Activated CD8-positive, alpha-beta memory T cell treated with anti-CD3 and anti-CD28 coated beads for 24 hours (primary cell): Measurements from ENCODE around the gene QKI.

Source experiments
- DNase-seq: peaks from one replicate; pipeline ENCODE4 v3.0.0-alpha.2; 2020

QKI gene

DNA sequence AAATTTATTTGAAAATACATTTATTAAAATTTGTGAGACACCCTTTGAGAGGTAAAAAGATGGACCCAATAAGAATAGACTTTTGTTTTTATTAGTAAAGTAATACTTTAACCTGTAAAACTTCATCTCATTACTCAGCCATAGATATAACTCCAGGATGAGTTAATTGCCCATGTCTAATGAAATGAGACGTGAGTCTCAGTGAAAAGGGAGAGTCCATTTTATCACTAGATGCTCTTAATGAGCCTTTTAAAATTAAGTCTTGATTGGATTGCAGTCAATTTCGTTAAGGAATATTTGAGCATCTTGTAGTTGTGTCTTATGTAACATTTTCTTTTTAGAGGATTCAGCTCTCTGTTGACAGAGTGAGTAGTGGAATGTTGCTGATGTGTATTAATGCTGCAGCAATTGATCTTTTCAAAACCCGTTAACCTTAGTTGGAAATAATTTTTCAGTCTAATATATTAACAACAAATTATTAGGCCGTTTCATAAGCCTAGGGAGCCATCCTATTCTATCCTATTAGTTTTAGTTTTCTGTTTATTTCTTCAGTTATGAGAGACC is 77.3 kb downstream of the QKI start:
- DNase-seq, result no peak

DNA sequence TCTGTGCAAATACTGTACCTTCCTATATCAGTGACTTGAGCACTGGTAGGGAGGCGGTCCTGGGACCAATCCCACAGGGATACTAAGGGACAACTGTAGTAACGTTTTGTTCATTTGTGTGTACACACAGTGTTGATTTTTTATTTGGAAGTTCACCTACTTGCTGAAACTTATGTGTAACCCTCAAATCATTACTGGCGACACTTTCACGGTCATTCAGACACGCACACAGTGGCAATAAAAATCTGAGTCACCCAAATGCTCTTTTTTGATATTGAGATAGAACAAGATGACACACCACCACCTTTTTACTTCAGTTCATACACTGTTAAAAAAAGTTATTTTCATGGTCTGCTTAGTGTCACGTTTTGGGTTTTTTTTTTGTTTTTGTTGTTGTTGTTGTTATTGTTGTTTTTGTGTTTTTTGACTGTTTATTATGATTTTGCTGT is 79.8 kb downstream of the QKI start:
- no peak for DNase-seq

DNA sequence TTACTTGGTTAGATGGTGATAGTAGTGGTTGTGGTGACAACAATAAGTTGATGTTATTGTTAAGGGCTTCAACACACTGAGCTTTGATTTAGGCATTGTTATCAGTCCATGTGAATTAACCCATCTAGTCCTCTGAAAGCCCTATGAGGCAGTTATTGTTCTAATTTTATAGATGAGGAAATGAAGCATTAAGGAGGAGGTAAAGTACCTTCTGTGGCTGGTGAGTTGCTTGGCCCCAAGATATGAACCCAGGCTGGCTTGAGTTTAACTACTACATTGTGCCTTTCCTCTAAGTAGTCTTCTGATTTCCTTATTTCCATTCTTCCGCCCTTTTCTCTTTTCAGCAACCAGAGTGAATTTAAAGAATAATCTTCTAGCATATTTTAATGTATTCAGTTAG is 81.7 kb downstream of the QKI start:
- DNase-seq, result no peak

DNA sequence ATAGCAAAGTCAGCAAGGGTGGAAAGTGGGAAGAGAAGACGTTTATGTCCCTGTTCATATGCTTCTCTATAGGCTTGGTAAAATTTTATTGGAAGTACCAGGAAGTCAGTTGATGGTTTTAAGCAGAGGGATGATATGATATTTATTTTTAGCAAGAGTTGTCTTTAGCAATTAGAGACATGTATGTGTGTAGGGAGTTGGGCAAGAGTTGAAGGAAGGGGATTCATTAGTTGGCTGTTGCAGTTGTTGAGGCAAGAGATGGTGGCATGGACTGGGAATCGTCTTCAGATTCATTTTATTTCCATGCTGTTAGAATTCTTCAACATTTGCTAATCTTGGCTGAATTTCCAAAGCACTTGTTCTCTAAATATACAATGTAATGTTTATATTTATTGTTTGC is 85.6 kb downstream of the QKI start:
- no peak for DNase-seq

DNA sequence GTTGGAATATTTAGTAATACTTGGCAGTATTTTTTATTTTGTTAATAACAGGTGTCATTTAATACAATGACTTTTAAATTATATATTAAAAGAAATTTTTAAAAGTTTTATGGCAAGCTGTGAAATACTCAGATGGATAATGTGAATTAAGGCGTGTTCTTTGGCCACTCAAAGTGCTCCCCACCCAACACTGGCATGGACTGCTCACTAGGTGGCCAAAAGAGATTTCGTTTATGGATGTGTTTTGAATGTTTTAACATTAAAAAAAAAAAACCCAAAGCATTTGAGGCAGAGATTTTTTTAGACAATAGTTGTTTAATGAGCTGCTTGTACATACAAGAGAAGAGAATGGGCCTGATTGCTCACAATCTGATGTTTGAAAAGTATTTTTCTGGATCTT is 86.5 kb downstream of the QKI start:
- DNase-seq, result no peak

DNA sequence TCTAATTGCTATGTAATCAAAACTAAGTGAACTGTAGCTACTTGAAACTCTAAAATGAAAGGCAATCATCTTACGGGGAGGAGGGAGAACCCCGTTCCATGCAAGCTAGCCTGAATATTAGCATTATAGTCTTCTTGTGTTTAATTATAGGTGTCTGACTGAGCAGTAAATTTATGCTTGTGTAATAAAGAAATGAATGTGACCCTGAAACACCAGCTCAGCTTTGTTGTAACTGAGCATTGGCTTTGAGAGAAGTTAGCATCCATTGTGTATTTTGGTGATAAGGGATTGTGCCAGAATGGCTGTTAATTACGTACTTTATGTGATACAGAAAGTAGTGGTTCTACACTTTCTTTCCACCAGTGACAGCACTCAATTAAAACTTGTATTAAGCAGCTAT is 86.9 kb downstream of the QKI start:
- DNase-seq, result no peak

DNA sequence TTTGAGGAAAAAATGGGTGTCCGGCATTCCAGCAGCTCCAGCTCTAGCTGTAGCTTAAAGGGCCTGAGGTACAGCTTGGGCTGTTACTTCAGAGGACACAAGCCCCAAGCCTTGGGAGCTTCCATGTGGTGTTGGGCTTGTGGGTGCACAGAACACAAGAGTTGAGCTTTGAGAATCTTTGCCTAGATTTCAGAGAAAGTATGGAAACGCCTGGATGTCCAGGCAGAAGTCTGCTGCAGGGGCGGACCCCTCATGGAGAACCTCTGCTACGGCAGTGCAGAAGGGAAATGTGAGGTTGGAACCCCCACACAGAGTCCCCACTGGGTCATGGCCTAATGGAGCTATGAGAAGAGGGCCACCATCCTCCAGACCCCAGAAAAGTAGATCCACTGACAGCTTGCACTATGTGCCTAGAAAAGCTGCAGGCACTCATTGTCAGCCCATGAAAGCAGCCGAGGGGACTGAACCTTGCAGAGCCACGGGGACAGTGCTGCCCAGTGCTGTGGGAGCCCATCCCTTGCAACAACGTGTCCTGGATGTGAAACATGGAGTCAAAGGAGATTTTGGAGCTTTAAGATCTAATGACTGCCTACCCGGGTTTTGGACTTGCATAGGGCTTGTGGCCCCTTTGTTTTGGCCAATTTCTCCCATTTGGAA is 90.6 kb downstream of the QKI start:
- DNase-seq, result no peak

DNA sequence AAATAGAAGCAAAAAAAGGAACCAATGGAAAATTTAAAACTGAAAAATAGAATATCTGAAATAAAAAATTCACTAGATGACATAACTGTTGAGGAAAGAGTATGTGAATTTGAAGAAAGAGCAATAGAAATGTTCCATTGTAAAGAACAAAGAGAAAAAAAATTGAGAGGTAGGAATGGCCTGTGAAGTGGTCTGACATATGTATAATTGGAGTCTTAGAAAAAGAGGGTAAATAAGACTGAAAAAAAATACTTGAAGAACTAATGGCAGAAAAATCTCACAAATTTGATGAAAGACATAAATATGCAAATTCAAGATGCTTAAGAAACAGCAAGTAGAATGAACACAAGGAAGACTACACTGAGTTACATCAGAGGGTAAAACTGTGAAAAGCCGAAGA is 93.4 kb downstream of the QKI start:
- no peak for DNase-seq

DNA sequence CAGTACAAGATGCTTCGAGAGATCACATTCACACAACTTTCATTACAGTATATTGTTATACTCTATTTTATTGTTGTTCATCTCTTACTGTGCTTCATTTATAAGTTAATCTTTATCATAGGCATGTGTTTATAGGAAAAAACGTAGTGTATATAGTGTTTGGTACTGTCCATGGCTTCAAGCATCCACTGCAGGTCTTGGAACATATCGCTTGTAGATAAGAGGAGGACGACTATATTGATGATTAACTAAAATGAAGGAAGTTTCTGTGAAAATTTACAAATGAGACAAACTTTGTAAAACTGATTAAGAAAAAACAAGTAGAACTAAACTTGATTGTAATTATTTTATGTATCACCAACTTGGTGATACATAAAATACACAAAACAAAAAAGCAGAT is 98.5 kb downstream of the QKI start:
- DNase-seq, result no peak

DNA sequence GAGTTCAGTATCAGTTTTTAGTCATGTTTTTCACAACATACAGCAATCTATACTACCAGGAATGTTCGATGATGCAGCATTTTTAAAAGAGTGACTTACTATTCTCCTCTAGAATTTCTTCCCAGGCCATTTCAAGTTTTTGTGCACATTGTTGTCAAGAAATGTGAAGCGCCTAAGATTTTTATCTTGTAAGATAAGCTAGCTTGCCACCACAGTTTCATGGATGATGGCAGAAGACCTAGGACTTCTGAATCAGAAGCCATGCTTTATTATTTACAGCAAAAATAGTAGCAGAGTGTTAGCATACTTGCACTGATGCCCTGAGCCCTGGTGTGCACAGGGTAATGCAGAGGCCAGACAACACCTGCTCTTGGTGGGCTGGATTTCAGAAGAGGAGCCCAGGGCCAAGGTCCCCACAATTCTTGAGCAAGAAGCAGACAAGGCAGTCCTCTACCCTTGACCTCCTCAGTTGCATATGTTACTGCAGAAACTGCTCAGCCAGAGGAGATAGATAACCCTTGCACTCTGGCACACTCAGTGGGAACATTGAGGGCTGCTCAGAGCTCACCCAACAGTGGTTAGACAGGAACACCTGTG is 99.2 kb downstream of the QKI start:
- DNase-seq, result no peak

DNA sequence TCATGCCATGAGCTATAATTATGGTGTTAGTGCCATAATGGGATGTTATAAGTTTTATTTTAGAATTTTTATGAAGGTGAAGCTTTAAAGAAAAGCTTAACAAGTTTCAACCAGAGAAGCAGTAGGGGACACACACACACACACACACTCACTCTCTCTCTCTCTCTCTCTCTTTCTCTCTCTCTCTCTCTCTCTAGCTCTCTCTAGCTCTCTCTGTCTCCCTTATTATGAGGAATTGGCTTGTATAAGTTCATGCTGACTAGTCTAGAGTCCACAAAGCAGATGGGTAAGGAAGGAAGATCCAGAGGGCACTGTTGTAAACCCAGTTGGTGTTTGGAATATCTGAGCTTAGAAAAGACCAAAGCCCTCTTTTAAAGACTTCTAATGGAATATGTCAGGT is 102.4 kb downstream of the QKI start:
- DNase-seq, result no peak

DNA sequence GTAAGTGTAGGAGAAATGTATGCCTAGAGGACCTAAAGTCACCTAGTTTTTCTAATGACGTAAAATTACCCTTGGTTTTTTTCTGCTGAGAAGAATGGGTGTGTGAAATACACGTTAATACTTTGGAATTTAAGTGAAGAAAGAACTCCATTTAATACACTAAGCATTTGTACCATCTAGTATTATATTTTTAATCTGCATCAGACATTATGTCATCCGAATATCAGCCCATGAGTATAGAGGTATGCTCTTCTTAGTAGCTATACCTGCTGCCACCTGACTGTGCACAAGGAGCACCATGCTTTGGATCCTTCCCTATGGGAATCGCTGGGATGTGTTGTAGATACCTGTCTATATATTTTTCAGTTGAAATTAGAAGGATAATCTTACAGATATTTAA is 106.4 kb downstream of the QKI start:
- no peak for DNase-seq

DNA sequence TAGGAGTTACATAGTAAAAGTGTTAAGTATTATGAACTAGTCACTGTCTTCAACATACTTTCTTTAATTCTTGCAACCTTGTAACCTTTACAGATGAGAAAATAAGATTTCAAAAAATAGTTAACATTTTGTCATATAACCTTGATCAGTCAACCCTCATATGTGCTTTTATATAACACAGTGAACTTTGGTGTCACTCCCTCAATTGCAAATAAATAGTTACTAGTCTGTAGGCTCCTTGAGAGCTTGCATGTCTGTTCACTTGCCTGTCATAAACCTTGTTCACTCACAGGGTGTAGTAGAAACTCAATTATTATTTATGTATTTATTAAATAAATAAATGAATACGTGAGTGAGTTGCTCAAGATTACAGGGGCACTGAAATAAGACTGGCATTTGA is 107.5 kb downstream of the QKI start:
- DNase-seq, result no peak

DNA sequence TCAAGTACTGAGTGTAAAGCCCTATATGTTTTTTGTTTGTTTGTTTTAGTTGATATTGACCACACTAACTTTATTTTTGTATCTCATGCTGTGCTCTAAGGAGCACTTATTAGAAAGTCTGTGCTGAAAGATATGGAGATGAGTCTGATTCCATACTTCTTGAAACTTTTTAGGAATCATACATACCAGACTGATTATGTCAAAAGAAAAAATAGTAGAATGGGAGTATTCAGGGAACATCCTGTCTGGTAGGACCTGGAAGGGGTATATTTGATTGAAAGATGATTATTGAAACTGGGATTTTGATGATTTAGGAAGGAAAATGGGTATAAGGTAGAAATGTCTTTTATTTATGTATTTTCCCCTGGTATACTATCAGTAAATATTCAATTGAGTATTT is 111.4 kb downstream of the QKI start:
- DNase-seq, result no peak

DNA sequence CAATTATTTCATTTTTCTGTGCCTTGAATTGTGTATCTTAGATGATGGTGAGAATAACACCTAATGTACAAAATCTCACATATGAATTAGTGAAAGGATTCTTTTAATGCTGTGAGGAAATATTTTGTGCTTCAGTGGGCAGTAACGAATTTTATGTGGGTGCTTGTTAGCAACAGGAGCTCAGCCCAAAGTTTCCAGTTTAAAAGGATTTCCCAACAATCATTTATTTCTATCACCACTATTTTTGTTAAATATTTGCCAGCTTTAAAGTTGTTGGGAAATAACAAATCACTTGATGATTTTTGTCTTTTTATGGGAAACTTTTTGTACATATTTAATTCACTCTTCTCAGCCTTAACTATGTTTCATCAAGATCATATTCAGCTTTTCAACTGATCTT is 111.8 kb downstream of the QKI start:
- no peak for DNase-seq

DNA sequence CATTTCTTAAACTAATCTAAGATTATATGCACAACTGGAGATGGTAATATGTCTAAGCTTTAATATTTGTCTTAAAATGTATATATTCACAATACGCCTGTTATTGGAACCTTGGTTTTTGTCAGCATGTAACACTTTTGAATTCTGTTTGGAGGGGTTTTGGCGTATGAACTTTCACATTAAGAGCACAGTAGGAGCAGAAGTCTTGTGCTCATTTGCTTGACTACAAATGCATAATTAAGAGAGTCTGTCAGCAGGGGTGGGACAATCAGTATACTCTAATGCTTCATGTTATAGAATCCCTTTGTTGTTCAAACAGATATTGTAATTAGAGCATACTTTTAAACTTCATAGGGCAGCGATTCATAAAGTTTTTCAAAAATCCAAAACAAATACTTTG is 112.8 kb downstream of the QKI start:
- no peak for DNase-seq

DNA sequence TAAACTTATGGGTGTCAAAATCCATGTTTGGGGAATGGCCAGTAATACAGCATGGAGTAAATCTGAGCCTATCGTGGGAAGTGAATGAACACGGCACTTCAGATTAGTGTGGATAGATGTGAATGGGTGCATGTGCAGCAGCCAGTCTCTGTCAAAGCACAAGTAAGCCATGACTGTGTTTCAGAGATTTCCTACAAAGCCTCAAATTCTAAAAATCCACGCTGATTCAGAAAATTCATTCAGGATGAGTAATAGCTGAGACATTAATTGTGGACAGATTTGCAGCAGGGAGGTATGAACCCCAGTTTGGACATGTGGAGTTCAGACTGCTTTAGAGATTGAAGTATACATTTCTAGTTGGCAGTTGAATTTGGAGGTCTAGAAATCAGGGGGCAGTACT is 115.1 kb downstream of the QKI start:
- DNase-seq, result no peak

DNA sequence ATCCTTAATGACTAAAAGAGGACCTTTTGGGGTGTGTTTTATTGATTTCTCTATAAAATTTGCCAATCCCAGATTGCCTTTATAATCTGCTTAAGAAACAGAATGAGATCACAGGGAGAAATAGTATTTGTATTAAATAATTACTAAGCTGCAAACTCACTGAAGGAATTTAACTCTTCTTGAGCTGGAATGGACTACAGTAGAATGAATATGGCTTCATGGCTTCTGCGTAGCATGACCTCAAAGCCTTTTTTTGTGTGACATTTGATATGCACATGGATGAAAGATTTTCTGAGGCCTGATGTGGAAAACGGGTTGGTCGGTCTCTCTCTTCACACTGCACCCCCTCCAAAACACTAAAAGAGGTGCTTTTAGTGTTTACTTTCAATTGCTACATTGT is 115.9 kb downstream of the QKI start:
- DNase-seq, result no peak

DNA sequence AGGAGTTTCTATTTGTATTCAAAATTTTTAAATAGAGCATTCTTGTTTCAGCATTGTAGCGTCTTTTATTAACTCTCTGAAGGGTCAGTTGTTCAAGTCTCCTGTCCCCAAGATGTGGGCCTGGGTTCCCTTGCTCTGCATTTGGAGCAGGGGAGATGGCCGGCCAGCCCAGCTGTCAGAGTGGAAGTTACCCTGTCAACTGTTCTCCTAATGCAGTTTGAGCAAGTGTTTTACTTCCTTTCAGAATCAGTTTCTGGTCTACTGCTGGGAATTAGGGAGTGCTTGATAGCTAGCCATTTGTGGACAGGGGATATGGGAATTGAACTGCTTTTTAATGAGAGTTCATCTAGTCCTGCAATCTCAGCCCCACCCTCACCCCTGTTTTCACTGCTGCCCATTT is 116.6 kb downstream of the QKI start:
- DNase-seq, result no peak

DNA sequence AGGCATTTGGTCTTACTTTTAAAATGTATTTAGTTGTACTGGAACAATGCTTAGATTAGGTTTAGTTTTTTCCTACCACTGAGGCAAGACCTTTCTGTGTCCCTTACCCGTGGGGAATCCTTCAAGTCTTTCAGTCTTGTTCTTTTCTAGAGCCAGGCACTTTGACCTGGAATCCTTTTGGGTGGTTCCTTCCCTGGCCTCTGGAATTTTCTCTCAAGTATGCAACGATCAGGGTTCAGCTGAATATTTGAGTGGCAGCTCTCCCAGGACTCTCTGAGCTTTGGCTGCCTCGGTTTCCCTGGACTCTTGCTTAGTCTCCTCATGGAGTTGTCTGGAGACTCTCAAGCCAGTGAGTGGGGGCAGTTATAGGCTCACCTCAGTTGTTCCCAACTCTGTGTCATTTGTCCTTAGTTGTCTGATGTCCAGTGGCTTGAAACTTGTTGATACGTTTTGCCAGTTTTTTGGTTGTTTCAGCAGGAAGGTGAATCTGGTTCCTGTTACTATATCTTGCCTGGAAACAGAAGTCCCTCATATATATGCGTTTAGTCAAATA is 118.1 kb downstream of the QKI start:
- no peak for DNase-seq

DNA sequence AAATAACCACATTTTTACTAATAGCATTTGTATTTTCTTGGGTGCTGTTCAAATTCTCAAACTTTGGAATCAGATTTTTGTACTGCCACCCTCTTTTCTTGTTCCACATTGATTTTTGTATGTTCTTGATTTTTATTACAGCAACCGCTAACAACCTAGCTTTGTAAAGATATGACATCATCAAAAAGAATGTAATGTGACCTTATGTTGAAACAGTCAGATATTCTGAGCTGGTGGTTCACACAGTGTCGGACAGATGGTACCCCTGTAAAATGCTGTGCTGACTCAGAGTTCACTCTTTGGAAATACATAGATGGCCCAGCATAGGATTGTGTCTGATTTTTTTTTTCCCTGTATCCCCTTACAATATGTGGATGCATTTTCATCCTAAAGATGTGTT is 118.9 kb downstream of the QKI start:
- no peak for DNase-seq

DNA sequence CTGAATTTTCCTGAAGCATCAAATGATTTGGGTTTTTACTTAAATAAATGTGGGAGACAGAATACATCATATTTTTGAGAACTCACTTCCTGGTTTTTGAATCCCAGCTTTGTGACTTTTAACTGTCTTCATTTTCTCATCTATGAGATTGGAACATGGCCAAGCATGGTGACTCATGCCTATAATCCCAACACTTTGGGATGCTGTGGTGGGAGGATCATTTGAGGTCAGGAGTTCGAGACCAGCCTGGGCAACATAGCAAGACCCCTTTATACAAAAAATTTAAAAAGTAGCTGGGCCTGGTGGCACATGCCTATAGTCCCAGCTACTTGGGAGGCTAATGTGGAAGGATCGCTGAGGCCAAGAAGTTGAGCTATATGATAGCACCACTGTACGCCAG is 122.3 kb downstream of the QKI start:
- no peak for DNase-seq

DNA sequence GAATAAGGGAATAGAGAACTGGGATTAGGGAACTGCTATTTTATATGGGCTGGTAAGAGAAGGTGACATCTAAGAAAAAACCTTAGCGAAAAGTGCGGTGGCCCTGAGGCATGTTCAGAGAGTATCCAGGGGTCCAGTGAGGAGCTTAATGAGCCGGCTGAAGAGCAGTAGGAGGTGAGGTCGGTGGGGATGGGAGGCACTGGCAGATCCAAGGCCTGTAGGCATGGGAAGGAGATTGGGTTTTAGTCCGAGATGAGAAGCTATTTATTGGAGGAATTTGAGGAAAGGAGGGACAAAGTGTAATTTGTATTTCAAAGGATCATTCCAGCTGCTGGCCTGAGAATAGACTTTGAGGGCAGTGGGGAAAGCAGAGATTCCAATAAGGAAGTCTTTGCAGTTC is 123.8 kb downstream of the QKI start:
- DNase-seq, result no peak

DNA sequence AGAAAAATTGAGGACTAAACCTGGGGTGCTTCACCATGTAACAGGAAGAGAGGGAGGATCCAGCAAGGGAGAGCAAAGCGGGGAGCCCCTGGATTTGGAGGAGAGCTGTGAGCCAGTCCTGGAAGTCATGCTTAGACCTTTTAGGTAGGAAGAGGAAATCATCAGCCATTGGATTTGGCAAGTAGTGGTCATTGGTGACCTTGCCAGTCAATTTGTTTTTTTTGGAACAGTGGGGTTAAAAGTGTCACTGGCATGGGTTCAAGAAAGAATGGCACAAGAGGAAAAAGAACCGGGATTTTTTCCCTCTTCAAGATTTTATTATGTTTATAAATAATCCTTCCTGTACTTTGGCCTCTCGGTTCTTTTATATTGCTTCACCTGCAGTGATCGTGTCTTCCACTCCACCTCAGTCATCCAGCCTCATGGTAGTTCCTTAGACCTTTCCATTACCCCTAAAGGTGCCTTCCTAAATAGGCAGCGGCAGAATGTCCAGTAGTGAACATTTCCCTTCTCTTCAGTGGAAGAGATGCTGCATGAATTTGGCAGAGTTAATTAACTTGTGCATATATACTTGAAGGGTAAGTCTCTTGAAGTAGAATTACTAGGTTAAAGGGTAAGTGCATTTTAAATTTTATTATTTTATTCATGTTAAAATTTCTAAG is 124.7 kb downstream of the QKI start:
- DNase-seq, result no peak
